ENCODE results near the gene HEXIM2. TPM values are rescaled to one million over a fixed set of nuclear protein-coding genes. Genes with fewer than 3 reads are reported as not detected.

The HEXIM2 gene
- total and polyA plus RNA-seq, 2 of the 13 experiments (the other 11 are each of a cell fraction or from before 2014, with no cell fraction given), result 27.1 to 32.4 TPM

DNA sequence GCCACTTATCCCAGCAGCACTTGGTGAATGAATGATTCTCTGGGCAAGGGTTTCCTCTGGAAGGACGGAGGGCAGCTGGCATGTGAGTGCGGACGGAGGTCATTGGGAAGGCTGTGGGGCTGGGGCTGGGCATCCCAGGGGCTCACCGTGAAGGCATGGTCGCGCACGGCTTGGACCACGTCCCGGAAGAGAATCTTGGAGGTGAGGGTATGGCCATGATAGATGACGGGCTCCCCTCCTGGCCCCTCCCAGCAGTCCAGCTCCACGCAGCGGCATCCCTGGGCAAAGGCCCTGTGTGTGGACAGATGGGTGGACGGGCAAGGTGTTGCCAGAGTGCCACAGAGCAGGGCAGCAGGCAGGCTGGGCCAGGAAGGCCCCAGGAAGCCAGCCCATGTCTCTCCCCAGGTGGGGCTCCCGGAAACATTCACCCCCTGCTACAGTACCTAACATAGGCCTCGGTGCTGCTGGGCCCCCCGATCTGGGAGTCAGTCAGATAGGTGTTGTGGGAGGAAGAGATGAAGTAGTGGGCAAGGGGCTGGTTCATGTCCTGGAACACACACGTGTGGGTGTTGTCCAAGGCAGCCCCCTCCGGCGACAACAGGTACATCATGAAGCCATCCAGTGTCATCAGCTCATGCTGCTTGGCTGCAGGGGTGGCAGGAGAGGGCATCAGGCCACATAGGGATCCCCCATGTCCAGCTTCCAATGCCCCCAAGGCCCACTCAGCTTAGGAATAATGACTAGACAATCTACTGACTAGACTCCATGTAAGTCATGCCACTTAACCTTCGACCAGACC lies 43.6 kb upstream of the HEXIM2 start:
- Histone ChIP-seq H3K4me3 (replicated peaks in 1 of 3; ENCODE audit: insufficient read depth in 1 of 3, low read depth in 2 of 3, low read length in 3 of 3) (no peak overlapping the region), H3K9ac (ENCODE audit: insufficient read depth, low read depth, low read length) (no peak overlapping the region), H3K27ac (ENCODE audit: extremely low read length, insufficient read depth, low read length) (no peak overlapping the region), H2AFZ (ENCODE audit: low read length) (no peak overlapping the region), H3K79me2 (ENCODE audit: insufficient read depth, low read length) (no peaks in the 10 kb centered on the region), H4K20me1 (ENCODE audit: insufficient read depth, low read length) (no peaks in the 10 kb centered on the region), H3K36me3 (replicated peaks in 1 of 2; ENCODE audit: control insufficient read depth in 1 of 2, insufficient read depth in 2 of 2, low read length in 2 of 2) (peaks cover 0 to 4% of the 10 kb centered on the region in 2 experiments; a peak in 1 of 5 replicates), H3K9me3 (ENCODE audit: low read length) (no peaks in the 10 kb centered on the region), H3K27me3 (ENCODE audit: control insufficient read depth in 1 of 2, insufficient read depth in 2 of 2, low read length in 2 of 2) (no peaks in the 10 kb centered on the region), H3K4me1 (ENCODE audit: insufficient read depth, low read length) (peaks cover 34% of the 10 kb centered on the region), H3K4me2 (ENCODE audit: low read depth, low read length) (no peak overlapping the region)
- DNase-seq (ENCODE audit: low spot score) (no peak), ATAC-seq (no peak), FAIRE-seq (no peak)
- in situ Hi-C loops (cut with HindIII; ENCODE audit: extremely low pct_ligation_motif_present, low pct_unique_long_range_greater_than_20kb), result no loop called here
- POLR2A ChIA-PET, result interaction anchor here (0.9 to 1.4 kb wide), 3 partner anchors 10 to 17 kb away, joined by 3 to 4 read pairs (median 3); partner anchors contain the start of gene ACBD4
- no peak for TF ChIP-seq SP2 (CRISPR knock-in tag; IDR thresholded peaks at IDR 0.05)
- no peak for TF ChIP-seq CENPBD1 (CRISPR knock-in tag; IDR thresholded peaks at IDR 0.05; ENCODE audit: borderline replicate concordance, low read depth)
- TF ChIP-seq JUND (CRISPR knock-in tag; IDR thresholded peaks at IDR 0.05), result no peak
- TF ChIP-seq ZNF678 (CRISPR knock-in tag; IDR thresholded peaks at IDR 0.05), result no peak
- TF ChIP-seq ZBTB25 (CRISPR knock-in tag; IDR thresholded peaks at IDR 0.05), result no peak
- TF ChIP-seq, protein P1, sequence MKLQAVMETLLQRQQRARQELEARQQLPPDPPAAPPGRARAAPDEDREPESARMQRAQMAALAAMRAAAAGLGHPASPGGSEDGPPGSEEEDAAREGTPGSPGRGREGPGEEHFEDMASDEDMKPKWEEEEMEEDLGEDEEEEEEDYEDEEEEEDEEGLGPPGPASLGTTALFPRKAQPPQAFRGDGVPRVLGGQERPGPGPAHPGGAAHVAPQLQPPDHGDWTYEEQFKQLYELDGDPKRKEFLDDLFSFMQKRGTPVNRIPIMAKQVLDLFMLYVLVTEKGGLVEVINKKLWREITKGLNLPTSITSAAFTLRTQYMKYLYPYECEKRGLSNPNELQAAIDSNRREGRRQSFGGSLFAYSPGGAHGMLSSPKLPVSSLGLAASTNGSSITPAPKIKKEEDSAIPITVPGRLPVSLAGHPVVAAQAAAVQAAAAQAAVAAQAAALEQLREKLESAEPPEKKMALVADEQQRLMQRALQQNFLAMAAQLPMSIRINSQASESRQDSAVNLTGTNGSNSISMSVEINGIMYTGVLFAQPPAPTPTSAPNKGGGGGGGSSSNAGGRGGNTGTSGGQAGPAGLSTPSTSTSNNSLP (IDR thresholded peaks at IDR 0.05; ENCODE audit: low read depth, low read length), result no peak
- TF ChIP-seq, protein P2, sequence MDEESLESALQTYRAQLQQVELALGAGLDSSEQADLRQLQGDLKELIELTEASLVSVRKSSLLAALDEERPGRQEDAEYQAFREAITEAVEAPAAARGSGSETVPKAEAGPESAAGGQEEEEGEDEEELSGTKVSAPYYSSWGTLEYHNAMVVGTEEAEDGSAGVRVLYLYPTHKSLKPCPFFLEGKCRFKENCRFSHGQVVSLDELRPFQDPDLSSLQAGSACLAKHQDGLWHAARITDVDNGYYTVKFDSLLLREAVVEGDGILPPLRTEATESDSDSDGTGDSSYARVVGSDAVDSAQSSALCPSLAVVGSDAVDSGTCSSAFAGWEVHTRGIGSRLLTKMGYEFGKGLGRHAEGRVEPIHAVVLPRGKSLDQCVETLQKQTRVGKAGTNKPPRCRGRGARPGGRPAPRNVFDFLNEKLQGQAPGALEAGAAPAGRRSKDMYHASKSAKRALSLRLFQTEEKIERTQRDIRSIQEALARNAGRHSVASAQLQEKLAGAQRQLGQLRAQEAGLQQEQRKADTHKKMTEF (CRISPR knock-in tag; IDR thresholded peaks at IDR 0.05), result no peak
- no TSS peak for BruUV-seq (replicated peaks)
- intact Hi-C loops (cut with micrococcal nuclease; ENCODE audit: unreplicated experiment), result no loop called here
- 95% methylated on average over 17 of the region's 20 CpGs for WGBS (ENCODE audit: low lambda C conversion rate)
- CTCF ChIA-PET (ENCODE audit: low intra/inter-chr PET ratio, low total read pairs), result no interaction called here
